B cell (primary cell): ENCODE results near the gene VPS39. TPM values are rescaled to one million over a fixed set of nuclear protein-coding genes. Genes with fewer than 3 reads are reported as not detected.

Experiments
- ATAC-seq: fragments of 200-7000 bp; cut with Tn5 transposase; one replicate; pipeline ENCODE4 v1.10.0; 2021; ENCODE audit warnings: low read depth, mild to moderate bottlenecking, moderate number of reproducible peaks, moderate library complexity
- CTCF ChIA-PET: fragments of 350-600 bp; sonication (Branson Sonifier 250); formaldehyde crosslinking; loops from one replicate; lab custom pipeline; 2021; ENCODE audit warnings: antibody characterized with exemption, inconsistent platforms; lab: Charles Lee
- POLR2A ChIA-PET: fragments of 350-600 bp; sonication (Branson Sonifier 250); formaldehyde crosslinking; loops from one replicate; lab custom pipeline; 2021; ENCODE audit warnings: antibody characterized with exemption; lab: Charles Lee
- DNase-seq: peaks from one replicate; pipeline ENCODE4 v3.0.0; 2013
- H2AFZ ChIP-seq: 2 replicates; pipeline ENCODE4 v1.6.1; 2012; ENCODE audit warnings: mild to moderate bottlenecking, low read depth, low read length; ENCODE audit not compliant: insufficient read depth, poor library complexity, severe bottlenecking
- H3K27ac ChIP-seq, 2 donors: 1 replicate in 1 of 2; 2 replicates in 1 of 2; pipeline ENCODE4 v1.5.1; 2012 to 2013; ENCODE audit warnings: low read length in 2 of 2, mild to moderate bottlenecking in 2 of 2, moderate library complexity in 1 of 2
- H3K27me3 ChIP-seq, 4 experiments: fragments of 200-600 bp in 1 of 4; sonication (generic) in 1 of 4; replicated peaks in 1 of 4; 1 replicate in 2 of 4; 2 replicates in 2 of 4; pipeline versions ENCODE4 v1.6.1 to v1.7.0; 2013 to 2016; ENCODE audit warnings: low read length in 3 of 4, mild to moderate bottlenecking in 2 of 4, mixed read lengths in 1 of 4, moderate library complexity in 1 of 4; ENCODE audit not compliant: insufficient read depth in 4 of 4, control insufficient read depth in 3 of 4; ENCODE audit errors: control extremely low read depth in 1 of 4
- H3K36me3 ChIP-seq, 2 experiments: replicated peaks in 1 of 2; 1 replicate in 1 of 2; 2 replicates in 1 of 2; pipeline versions ENCODE4 v1.6.1 to v1.7.1; 2013; ENCODE audit warnings: low read length in 1 of 2; ENCODE audit not compliant: insufficient read depth in 2 of 2, control insufficient read depth in 1 of 2; ENCODE audit errors: control extremely low read depth in 1 of 2, extremely low read depth in 1 of 2
- H3K4me1 ChIP-seq, 2 donors: fragments of 200-600 bp in 1 of 2; sonication (generic) in 1 of 2; 1 replicate in 1 of 2; 2 replicates in 1 of 2; pipeline versions ENCODE4 v1.5.1 to v1.6.1; 2013 to 2017; ENCODE audit warnings: low read length in 2 of 2; ENCODE audit not compliant: control insufficient read depth in 2 of 2, insufficient read depth in 2 of 2
- H3K4me2 ChIP-seq: replicated peaks from 2 replicates; pipeline ENCODE3; 2012; ENCODE audit warnings: mild to moderate bottlenecking, low read depth, low read length; ENCODE audit not compliant: poor library complexity, severe bottlenecking
- H3K4me3 ChIP-seq, 5 experiments: fragments of 200-600 bp in 1 of 5; sonication (generic) in 1 of 5; 1 replicate in 3 of 5; 2 replicates in 2 of 5; pipeline versions ENCODE4 v1.5.1 to v1.7.0; 2011 to 2016; ENCODE audit warnings: low read length in 4 of 5, mild to moderate bottlenecking in 4 of 5, low read depth in 2 of 5, control low read depth in 1 of 5, moderate library complexity in 1 of 5; ENCODE audit not compliant: insufficient read depth in 1 of 5; ENCODE audit errors: control extremely low read depth in 1 of 5, extremely low read depth in 1 of 5
- H3K79me2 ChIP-seq: fragments of 200-600 bp; sonication (generic); one replicate; pipeline ENCODE4 v1.6.0; 2016; ENCODE audit warnings: low read length; ENCODE audit not compliant: control insufficient read depth, insufficient read depth
- H3K9ac ChIP-seq: fragments of 200-600 bp; sonication (generic); 2 replicates; pipeline ENCODE4 v1.6.1; 2017; ENCODE audit warnings: mild to moderate bottlenecking, low read length, moderate library complexity
- H3K9me3 ChIP-seq, 3 donors: one replicate each; pipeline versions ENCODE4 v1.6.1 to v1.7.1; 2013; ENCODE audit warnings: low read length in 2 of 3; ENCODE audit not compliant: control insufficient read depth in 2 of 3, insufficient read depth in 1 of 3; ENCODE audit errors: control extremely low read depth in 1 of 3
- H4K20me1 ChIP-seq: 2 replicates; pipeline ENCODE4 v1.6.0; 2012; ENCODE audit warnings: mild to moderate bottlenecking, low read length; ENCODE audit not compliant: insufficient read depth, control insufficient read depth, poor library complexity, severe bottlenecking
- H3K27ac Mint-ChIP-seq: one replicate; pipeline ENCODE4 v1.8.0; 2021; ENCODE audit warnings: mixed read lengths
- H3K27me3 Mint-ChIP-seq: one replicate; pipeline ENCODE4 v1.8.0; 2021; ENCODE audit warnings: mixed read lengths
- H3K4me1 Mint-ChIP-seq: one replicate; pipeline ENCODE4 v1.8.0; 2021; ENCODE audit warnings: mixed read lengths
- H3K4me3 Mint-ChIP-seq: one replicate; pipeline ENCODE4 v1.8.0; 2021; ENCODE audit warnings: mixed read lengths
- H3K9me3 Mint-ChIP-seq: one replicate; pipeline ENCODE4 v1.8.0; 2022; ENCODE audit warnings: mixed read lengths; ENCODE audit not compliant: insufficient read depth
- EZH2 ChIP-seq: IDR thresholded peaks from 2 replicates; pipeline ENCODE4 v1.6.1; 2012; ENCODE audit warnings: borderline replicate concordance, low read depth, mild to moderate bottlenecking, moderate library complexity, low read length; ENCODE audit not compliant: insufficient read depth, poor library complexity, severe bottlenecking
- WGBS: methylation state at CpG from one replicate; pipeline ENCODE4 v1.1.5; 2013; ENCODE audit warnings: missing lambda C conversion rate; ENCODE audit not compliant: insufficient coverage; 5-methylcytosine and 5-hydroxymethylcytosine counted together
- intact Hi-C: fragments of 100-400 bp; cut with micrococcal nuclease; formaldehyde crosslinking; loops from one replicate; pipeline ENCODE4 v1.10.0; 2022
- polyA plus RNA-seq: library from polyadenylated mRNA; depleted of rRNA; stranded (reverse); fragments of >200 nt; gene quantifications from 2 replicates; pipeline ENCODE4 v1.2.3, GENCODE V29; 2012
- total RNA-seq, 2 donors: library from RNA; stranded (reverse); fragments of 120-200 nt in 1 of 2; gene quantifications; 1 replicate in 1 of 2; 2 replicates in 1 of 2; pipeline versions ENCODE4 v1.2.3 to v1.2.4, GENCODE V29; 2013 to 2022
- TF ChIP-seq, protein P1 (sequence below): fragments of 200-600 bp; IDR thresholded peaks from one replicate; pipeline ENCODE4 v1.8.0; 2022; ENCODE audit warnings: antibody characterized with exemption, mild to moderate bottlenecking

Gene VPS39
- total and polyA plus RNA-seq, 2 donors (not counting 1 experiment from before 2014, with no cell fraction given) = 82.8 to 145 TPM

DNA sequence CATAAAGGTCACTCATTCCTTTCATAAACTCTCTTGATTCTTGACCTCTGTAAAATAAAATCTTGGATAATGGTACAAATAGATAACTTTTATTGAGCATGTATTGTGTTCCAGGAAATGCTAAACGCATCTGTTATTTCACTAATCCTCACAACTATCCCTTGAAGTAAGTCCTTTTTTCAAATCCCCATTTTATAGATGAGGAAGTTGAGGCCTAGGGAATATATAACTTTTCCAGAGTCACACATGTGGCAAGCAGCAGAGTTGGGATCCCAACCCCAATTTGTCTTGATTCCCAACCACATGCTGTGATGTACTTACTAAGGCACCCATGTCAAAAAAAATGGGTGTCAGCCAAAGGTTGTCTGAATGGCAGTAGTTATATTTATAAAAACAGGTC, 6.3 kb downstream of the VPS39 start:
- WGBS = no CpG with 5 or more reads among the region's 1 CpG
- H3K9me3 ChIP-seq = no peaks in the 10 kb centered on the region
- Mint-ChIP-seq H3K4me1 (peaks cover 27% of the 10 kb centered on the region), H3K27ac (no peak overlapping the region), H3K27me3 (no peaks in the 10 kb centered on the region), H3K9me3 (no peaks in the 10 kb centered on the region), H3K4me3 (no peak overlapping the region)
- H3K27ac ChIP-seq = no peak overlapping the region
- peaks cover 42% of the 10 kb centered on the region for H4K20me1 ChIP-seq
- H3K27me3 ChIP-seq = no peaks in the 10 kb centered on the region
- ChIA-PET CTCF (no interaction called here), POLR2A (no interaction called here)
- H2AFZ ChIP-seq = no peak overlapping the region
- H3K4me3 ChIP-seq = no peak overlapping the region
- H3K79me2 ChIP-seq = peaks cover 67% of the 10 kb centered on the region
- peaks cover 7 to 8% of the 10 kb centered on the region in 2 donors for H3K4me1 ChIP-seq
- H3K4me2 ChIP-seq = no peak overlapping the region
- H3K9ac ChIP-seq = no peak overlapping the region
- peaks cover 8 to 29% of the 10 kb centered on the region in 2 experiments for H3K36me3 ChIP-seq
- TF ChIP-seq, protein P1, sequence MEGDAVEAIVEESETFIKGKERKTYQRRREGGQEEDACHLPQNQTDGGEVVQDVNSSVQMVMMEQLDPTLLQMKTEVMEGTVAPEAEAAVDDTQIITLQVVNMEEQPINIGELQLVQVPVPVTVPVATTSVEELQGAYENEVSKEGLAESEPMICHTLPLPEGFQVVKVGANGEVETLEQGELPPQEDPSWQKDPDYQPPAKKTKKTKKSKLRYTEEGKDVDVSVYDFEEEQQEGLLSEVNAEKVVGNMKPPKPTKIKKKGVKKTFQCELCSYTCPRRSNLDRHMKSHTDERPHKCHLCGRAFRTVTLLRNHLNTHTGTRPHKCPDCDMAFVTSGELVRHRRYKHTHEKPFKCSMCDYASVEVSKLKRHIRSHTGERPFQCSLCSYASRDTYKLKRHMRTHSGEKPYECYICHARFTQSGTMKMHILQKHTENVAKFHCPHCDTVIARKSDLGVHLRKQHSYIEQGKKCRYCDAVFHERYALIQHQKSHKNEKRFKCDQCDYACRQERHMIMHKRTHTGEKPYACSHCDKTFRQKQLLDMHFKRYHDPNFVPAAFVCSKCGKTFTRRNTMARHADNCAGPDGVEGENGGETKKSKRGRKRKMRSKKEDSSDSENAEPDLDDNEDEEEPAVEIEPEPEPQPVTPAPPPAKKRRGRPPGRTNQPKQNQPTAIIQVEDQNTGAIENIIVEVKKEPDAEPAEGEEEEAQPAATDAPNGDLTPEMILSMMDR = no peak
- TF ChIP-seq EZH2 = no peak
- ATAC-seq (no peak), DNase-seq (no peak)
- intact Hi-C loops = no loop called here

DNA sequence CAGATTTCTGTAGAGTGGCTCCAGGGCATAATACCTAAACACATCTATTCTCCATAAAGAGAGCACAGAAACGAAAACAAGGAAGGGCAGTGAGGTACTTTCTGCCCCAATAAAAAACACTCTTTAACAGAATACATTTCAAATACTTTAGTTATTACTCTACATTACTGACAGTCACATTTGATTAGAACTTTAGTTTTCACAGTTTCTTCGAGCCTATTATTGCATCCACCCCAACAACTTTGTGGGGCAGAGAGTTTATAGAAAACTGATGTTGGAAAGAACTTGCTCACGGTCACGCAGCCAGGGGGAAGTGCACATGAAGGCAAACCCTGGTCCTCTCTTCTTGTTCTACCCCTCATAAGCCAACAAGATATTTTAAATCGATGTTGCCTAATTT, 9.0 kb downstream of the VPS39 start:
- no peak overlapping the region for H2AFZ ChIP-seq
- peaks cover 8 to 30% of the 10 kb centered on the region in 2 experiments for H3K36me3 ChIP-seq
- no peaks in the 10 kb centered on the region for H3K9me3 Mint-ChIP-seq
- no peaks in the 10 kb centered on the region for H3K9me3 ChIP-seq
- H3K4me1 ChIP-seq = no peaks in the 10 kb centered on the region
- H3K4me3 ChIP-seq = no peak overlapping the region
- no peak overlapping the region for H3K27ac ChIP-seq
- H3K27me3 ChIP-seq = no peaks in the 10 kb centered on the region
- ChIA-PET CTCF (interaction anchor here (1.0 to 1.3 kb wide), 2 partner anchors 9 to 10 kb away, joined by 3 read pairs; no protein-coding TSS in a partner anchor), POLR2A (no interaction called here)
- intact Hi-C loops = no loop called here
- WGBS = 100% methylated on average over 1 of the region's 5 CpGs
- H3K4me3 Mint-ChIP-seq = no peak overlapping the region
- peaks cover 53% of the 10 kb centered on the region for H3K79me2 ChIP-seq
- no peak for DNase-seq
- no peaks in the 10 kb centered on the region for H3K27me3 Mint-ChIP-seq
- H3K4me2 ChIP-seq = no peak overlapping the region
- peaks cover 12% of the 10 kb centered on the region for H3K4me1 Mint-ChIP-seq
- H3K9ac ChIP-seq = no peak overlapping the region
- TF ChIP-seq, protein P1 = no peak
- no peak for TF ChIP-seq EZH2
- peaks cover 42% of the 10 kb centered on the region for H4K20me1 ChIP-seq
- no peak overlapping the region for H3K27ac Mint-ChIP-seq
- no peak for ATAC-seq
